GM19238 (cell line): ENCODE measurements around the gene WFS1.

Experiments used
- DNase-seq: peaks from one replicate; pipeline ENCODE4 v3.0.0; 2011; ENCODE audit warnings: low spot score; ENCODE audit not compliant: insufficient read length

The WFS1 gene

DNA sequence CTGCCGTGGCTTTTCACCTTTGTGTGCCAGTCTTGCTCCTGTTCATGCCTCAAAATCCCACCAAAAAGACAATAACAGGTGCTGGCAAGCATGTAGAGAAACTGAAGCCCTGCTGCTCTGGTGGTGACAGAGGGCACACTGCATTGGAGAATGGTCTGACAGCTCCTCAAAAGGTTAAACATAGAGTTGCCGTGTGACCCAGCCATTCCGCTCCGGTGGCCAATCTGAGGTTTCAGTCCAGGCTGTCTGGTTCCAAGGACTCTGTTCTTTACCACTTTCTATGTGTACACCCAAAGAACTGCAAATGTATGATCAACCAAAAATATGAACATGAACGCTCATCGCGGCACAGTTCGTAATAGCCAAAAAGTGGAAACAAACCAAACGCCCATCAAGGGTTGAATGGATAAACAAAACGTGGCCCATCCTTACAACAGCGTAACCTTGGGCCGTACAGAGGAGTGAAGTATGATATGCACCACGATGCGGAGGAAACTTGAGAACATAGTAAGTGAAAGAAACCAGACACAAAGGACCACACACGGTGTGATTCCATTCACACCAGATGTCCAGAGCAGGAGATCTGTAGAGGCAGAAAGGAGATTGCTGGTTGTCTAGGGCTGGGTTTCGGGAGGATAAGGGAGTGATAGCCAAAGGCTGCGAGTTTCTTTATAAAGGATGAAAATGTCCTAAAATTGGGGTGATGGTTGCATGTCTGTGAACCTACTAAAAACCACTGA lies 33.6 kb upstream of the WFS1 start:
- DNase-seq: no peak

DNA sequence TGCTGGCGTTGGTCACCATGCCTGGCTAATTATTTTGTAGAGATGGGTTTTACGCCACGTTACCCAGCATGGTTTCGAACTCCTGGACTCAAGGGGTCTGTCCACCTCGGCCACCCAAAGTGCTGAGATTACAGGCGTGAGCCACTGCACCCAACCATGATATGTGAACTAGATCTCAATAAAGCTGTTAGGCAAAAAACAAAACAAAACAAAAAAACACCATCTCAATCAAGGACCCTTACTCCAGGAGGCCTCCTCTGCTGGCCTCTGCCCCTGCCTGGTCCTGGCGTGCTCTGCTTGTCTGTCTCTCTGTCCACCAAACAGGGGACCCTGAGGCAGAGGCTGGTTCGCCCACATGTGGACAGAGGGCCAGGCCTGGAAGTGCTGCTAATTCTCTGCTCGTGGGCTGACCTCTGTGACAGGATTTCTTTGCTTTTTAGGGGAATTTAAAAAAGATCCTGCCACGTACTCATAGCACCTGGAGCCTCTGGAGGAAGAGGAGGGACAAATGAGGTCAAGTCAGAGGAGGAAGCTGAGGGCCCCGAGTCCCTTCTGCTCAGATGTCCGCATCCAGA lies 32.7 kb upstream of the WFS1 start:
- no peak for DNase-seq

DNA sequence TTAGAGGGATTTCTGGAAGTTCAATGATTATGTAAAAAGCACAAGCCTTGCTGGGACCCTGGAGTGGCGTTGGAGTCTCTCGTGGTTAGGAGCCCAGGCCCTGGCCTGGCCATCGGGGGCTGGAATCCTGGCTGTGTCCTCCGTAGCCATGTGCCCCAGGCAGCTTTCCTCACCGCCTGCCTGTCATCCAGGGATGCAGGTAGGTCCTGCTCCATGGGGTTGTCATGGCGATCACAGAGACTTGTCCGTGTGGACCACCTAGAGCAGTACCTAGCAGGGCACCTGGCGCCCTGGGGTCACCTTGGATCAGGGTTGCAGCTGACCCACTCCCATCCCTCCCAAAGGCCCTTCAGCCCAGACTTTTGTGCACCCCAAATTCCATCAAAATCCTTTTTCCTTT lies 30.2 kb upstream of the WFS1 start:
- DNase-seq: no peak

DNA sequence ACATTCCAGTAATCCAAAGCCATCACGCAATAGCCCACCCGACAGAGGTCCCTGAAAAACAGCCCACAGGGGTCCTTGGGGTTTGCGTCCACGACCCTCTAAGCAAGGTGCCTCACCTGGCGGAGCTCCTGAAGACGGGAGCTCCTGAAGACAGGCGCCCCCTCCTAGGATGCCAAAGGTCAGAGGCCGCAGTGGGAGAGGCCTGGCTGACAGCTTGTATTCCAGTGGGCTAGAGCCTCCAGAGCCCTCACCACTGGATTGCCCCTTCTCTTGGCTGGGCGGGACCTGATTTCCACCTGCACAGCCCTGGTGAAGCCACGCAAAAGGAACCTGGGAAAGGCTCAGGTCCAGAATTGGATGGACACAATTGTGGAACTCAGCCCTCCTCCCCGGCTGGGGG lies 29.7 kb upstream of the WFS1 start:
- DNase-seq: no peak

DNA sequence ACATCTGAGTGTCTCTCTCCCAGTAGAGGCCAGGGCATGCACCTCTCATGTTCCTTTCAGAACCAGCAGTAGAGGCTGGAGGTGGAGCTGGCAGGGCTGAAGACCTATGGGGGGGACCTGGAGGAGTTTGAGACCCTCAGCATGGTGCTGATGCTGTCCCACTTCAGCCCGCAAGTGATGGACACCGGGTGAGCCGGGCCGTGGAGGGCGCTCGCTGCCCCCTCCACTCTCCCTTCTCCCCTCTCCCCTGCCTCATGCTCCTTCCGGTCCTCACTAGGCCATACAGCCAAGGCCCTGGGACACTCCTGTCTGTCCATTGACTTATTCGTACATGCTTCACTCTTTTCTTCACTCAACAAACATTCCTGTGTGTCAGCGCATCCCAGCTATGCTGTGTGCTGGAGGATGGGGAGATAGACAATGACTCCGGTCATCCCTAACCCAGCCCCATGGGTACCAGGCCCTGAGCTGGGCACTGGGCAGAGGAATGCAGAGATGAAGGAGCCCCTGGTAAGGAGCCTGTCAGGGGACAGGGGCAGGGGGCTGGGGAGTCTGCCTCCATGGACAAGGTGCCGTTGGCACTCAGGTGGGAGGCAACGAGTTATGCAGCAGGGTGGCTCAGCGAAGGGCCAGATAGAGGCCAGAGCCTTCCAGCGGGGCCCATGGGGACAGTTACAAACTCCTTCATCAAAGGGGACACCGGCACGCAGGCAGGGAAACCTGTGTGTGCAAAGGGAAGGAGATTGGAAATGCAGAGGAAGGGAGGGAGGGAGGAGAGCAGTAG lies 28.4 kb upstream of the WFS1 start:
- no peak for DNase-seq

DNA sequence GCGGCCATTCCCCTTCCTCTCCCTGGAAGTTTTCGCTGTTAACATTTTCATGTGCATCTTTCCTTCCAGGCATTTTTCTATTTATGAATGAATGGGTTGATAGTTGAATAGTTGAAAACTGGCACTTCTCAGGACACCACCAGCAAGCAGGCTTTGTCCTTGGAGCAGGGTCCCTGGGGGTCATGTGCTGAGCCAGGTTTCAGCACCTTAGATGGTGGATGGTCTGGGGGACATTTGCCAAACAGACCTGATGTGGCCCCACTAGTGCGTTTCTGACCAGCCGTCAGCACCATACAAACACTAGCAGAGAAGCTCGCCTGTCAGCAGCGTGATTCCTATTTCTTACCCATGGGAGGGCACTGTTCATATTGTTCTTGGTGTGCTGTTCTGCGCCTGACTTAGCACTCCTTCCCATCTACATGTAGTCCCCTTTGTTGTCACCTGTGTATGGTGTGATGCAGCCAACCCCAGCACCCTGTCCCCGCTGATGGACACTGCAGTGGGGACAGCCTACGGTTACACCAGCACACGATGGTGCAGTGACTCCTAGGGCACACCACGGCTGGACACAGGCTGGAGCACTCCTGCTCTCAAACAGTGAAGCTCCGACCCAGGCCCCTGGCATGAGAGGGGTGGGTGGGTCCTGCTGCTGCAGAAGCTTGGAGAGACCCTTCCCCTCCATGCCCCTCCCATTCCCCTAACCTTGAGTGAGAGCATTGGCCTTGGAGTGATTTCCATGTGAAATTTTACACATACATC lies 27.2 kb upstream of the WFS1 start:
- no peak for DNase-seq

DNA sequence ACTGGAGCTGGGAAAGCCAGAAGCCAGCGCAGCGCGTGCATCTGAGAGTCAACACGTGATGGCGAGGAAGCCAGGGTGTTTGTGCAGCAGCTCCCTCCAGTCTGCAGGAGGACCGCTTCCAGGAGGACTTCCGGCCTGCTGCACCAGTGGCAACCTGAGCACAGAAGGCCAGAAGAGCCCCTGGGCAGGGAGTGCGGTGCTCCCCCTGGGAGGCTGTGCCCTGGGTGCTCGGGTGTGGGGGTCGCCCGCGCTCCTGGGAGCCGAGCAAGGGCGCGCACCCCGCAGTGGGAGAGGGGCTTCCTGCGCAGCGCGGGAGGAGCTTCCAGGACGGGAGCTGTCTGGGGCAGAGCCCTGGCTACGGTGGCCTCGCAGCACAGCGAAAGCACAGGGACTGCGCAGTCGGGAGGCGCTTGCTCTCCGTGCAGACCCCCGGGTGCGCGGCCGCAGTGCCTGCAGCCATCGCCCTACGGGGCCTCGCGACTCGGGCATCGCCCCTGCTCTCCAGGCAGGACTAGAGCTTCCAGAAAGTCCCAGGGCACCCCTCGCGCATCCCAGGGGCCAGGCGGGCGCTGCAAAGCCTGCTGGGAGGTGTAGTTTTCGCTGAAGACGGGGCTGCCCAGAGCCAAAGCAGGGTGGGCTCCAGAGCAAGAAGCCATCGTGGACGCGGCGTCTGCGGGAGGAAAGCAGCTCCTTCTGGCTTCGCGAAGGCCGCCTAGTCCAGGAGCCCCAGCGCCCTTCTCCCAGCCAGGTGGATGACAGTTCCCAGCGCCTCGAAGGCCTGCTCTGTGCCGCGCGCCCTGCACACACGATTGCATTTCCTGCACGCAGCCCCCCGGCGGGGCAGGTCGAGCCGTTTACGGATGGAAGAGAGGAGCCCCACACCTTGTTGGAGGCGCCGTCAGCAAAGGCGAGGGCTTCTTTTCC lies 24.1 kb upstream of the WFS1 start:
- no peak for DNase-seq

DNA sequence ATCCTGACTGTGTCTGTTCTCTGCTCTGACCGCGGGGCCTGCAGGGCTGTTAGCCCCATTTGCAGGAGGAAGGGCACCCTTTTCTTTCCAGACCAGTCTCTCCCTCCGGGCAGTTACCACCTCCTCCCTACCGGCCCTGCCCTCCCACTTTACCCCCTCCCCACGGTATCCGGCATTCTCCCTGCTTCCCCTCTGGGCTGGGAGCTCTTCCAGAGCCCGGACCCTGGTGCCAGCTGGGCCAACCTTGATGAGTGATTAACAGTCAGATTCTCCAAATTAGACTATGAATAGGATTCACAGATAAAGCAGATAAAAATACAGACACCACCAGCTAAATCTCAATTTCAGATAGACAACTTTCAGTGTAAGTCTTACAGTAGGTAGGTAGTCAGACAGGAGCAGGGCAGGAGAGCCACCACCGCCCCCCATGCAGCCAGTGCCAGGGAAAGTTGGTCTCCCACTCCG lies 23.4 kb upstream of the WFS1 start:
- no peak for DNase-seq

DNA sequence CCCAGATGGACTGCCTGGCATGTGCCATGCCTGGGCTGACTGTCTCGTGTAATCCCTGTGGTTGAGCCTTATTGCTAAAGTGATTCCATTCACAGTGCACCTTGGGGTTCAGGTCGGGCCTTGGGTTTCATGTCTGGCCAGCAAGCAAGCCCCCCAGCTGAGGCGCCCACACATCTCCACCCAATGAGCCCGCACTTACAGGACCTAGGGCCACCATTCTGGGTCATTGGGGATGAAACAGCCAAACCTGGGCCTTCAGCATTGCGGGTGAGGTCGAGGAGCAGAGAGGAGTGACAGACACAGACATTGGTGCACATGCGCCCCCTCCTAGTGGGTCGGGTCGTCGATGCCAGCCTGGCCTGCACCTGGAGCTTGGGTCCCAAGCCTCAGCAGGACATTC lies 21.3 kb upstream of the WFS1 start:
- DNase-seq: no peak

DNA sequence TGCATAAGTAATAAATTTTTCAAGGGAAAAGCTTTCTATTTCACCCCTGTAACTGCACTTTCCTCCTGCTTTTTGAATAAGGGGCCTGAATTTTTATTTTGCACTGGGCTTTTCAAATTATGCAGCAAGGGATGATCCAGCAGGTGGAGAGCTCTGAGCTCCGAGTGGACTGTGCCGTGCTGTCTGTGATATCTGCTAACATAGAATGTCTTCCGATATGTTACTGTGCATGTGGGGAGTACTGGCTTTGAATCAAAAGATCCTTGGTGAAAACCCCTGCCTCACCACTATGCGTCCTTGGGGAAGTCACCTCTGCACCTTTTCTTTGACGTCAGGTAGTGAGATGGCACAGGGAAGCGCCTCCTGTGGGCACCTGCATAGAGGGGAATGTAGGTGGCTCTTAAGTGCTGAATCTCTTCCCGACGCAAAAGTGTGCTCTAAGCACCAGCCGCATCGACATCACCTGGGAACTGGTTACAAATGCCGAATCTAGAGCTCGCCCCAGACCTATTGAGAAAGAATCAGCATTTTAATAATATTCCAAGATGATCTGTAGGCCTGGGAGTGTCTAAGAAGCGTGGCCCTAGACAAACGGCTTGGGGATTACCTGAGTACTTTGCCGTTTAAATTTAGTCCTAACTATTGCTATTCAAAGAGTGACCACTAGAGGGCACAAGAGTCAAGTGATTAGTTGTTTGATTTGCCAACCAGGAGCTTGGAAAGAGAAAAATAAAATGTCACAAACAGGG lies 19.2 kb upstream of the WFS1 start:
- peak; percentile 55 for DNase-seq

DNA sequence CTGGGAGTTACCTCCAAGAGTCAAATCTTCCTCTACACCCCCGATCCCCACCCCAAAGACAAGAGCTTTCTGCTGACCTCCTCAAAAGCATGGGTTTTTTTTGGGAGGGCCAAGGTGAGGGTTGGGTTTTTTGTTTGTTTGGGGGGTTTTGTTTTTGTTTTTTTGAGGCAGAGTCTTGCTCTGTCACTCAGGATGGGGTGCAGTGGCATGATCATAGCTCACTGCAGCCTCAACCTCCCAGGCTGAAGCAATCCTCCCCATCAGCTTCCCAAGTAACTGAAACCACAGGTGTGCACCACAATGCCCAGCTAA lies 18.7 kb upstream of the WFS1 start:
- no peak for DNase-seq

DNA sequence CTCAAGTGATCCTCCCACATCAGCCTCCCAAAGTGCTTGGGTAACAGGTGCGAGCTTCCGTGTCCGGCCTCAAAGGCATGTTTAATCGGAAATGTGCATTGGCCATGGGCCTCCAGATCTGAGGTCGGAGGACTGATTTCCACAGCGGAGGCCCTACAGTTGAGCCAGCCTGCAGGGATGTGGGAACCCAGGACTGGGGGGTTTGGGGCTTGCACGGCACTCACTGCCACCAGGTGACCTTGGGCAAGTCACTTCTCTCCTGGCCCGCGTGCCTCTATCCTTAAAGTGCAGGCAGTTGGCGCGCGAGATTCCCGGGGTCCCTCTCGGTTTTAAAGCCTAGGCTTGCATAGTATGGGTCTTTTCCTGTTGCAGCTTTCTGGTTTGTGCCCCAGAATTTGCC lies 18.3 kb upstream of the WFS1 start:
- no peak for DNase-seq

DNA sequence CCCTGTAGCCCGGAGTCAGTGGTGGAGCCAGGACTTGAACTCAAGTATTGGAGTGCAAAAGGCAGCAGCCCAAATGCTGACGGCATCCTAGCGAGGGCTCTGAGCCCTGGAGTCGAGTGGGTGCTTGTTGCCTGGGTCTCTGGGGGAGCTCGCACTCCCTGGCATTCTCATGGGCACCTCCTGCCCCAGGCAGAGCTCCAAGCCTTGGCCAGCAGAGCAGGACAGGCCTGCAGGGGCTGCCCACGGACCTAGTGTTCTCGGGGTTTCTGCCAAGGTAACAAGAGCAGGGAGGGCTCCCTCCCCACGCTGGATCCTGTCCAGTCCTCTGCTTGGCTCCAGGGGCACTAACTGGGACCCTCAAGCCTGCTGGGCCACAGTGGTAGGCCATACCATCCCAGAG lies 17.6 kb upstream of the WFS1 start:
- DNase-seq: no peak

DNA sequence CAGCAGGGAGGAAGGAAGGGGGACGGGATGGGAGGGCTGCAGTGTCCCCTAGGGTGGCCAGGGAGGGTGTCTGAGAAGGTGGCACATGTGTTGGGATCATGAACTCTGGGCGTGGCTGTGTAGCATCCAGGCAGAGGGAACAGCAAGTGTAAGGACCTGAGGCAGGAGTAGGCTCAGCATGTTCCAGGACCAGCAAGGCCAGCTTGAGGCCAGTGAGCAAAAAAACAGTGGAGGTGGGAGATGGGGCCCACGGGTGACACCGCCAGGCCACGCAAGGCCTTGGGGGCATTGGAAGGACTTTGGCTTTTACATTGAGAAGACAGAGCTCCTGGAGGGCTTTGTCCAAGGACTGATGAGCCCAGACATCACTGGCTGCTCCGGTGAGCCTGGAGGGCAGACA lies 16.5 kb upstream of the WFS1 start:
- no peak for DNase-seq

DNA sequence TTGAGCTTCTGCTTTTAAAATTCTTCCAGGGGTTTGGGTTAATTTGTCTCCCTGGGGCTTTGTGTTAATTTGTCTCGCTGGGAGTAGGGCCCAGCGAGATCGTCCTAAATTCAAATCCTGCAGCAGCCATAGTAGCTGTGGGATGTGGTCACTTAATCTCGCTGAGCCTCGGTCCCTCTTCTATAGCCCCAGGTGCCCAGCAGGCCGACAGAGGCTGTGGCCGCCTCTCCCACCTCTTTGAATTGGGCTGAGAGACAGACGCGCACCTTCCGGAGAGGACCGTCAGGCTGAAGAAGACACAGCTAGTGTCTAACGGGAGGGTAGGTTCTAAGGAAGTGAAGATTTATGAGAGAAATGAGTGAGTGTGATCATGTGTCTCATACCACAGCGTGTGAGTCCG lies 15.7 kb upstream of the WFS1 start:
- DNase-seq: no peak

DNA sequence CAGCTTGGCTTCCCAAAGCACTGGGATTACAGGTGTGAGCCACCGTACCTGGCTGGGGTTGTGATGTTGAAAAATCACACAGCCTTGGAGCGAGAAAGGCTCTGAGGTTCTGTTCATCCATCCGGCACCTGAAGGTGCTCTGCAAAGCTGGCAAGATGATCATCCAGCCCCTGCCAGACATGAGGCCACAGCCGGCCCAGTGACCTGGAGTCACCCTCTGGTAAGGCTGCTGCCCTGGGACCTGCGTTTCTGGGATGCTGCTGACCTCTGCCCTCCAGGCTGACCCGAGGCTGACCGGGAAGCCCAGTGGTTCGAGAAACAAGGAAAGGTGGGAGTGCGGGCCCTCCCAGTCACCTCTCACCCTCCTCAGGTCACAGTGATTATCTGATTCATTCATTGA lies 13.5 kb upstream of the WFS1 start:
- DNase-seq: no peak

DNA sequence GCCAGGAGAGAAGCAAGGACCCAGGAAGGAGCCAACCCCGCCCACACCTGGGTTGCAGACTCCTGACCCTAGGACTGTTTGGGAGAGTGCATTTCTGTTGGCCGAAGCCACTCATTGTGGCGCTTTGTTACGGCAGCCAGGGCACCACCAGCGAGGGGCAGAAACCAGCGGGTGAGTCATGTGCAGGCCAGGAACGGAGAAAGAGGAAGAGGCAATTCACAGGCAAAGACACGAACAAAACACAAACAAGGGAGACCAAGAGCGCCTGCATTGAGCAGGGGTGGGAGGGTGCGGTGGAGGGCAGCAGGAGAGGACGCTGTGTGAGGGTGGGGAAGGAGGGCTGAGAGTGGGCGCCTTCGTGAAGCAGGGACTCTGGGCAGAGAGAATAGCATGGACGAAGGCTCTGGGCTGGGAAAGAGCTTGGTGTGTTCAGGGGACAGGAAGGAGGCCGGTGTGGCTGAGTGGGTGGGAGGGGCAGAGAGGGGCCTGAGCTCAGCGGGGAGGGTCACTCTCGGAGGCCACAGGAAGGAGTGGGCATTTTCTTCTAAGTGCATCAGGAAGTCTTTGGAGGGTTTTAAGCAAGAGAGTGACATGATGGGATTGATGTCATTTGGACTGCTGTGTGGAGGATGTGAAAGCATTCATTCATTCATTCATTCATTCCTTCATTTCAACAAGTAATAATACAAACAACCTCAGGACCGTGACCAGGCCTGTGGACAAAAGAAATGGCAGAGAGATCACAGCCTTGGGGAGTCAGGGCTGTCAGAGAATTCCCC lies 12.2 kb upstream of the WFS1 start:
- no peak for DNase-seq

DNA sequence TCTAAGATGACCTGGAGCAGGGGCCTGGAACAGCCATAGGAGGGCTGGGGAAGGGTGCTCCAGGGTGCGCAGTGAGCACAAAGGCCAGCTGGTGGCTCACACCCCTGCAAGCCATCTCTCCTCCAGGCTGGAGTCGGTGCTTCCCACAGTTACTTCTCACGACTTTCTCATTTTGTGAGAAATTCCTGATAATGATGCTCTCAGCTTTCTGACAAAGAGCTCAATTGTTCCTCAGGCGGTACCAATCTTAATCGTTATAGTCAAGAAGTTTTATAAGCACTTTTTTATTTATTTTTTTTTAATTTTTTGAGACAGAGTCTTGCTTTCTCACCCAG lies 11.7 kb upstream of the WFS1 start:
- no peak for DNase-seq

DNA sequence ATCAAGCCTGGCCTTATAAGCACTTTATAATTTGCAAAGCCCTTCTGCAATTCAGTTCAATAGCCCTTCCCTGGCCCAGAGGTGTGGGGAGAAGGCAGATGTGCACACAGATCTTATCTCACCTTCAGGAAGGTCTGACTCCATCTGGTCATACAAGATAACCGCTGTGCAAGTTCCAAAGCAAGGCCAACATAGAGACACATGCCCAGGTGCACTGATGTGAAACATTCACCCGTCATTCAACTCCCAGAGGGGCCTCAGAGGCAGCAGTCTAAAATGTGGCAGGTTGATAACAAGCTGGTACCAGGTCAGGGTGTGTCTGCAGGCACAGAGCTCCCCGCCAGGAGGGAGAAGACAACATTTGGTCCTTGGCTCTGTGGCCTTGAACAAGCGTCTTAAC lies 10.9 kb upstream of the WFS1 start:
- DNase-seq: no peak

DNA sequence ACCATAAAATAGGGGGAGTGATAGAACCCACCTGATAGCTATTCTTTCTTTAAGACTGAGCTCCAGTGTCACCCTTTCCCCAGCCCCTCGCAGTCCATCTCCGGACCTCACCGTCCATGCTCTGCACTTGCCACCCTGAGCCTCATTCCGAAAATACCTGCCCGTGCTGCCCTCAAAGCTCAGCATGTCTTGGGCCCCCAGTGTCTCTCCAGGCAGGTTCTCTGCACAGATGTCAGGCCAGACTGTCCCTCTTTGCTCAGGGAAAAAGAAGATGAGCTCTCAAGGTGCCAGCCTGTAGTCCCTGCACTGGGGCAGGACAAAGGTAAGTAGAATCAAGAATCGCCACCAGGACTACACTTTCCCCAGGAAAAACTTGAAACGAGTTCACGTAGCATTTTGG lies 9.8 kb upstream of the WFS1 start:
- DNase-seq: no peak
